ENCODE results near the gene ZNF83.

GRCh38 chr19:52651956-52652355 is 13.8 kb upstream of the ZNF83 start:
- TF ChIP-seq TAF1 (IDR thresholded peaks at IDR 0.05; ENCODE audit: borderline replicate concordance, low read depth, low read length) = no peak
- TF ChIP-seq POLR2A (IDR thresholded peaks at IDR 0.05; ENCODE audit: low read depth, low read length) = no peak
- no peak for TF ChIP-seq POLR2AphosphoS5 (IDR thresholded peaks at IDR 0.05; ENCODE audit: low read depth, low read length)

Data from GM12892 (cell line).